Sigmoid colon (tissue), 7 donors: Measurements from ENCODE around the gene DSTN. TPM values are rescaled to one million over a fixed set of nuclear protein-coding genes. Genes with fewer than 3 reads are reported as not detected.

Experiments
- DNase-seq: peaks from one replicate; pipeline ENCODE4 v3.0.0-alpha.2; 2019
- H3K27ac ChIP-seq, 4 donors: fragments of 200-600 bp; sonication (generic); one replicate each; pipeline ENCODE4 v1.5.1; 2016 to 2019; ENCODE audit warnings: mild to moderate bottlenecking in 1 of 4
- H3K27me3 ChIP-seq, 3 donors: fragments of 200-600 bp; sonication (generic); one replicate each; pipeline ENCODE4 v1.5.1; 2019; ENCODE audit warnings: mild to moderate bottlenecking in 1 of 3
- H3K36me3 ChIP-seq, 4 donors: fragments of 200-600 bp; sonication (generic); one replicate each; pipeline ENCODE4 v1.5.1; 2016 to 2019
- H3K4me1 ChIP-seq, 4 donors: fragments of 200-600 bp; sonication (generic); one replicate each; pipeline ENCODE4 v1.5.1; 2017 to 2019
- H3K4me3 ChIP-seq, 4 donors: fragments of 200-600 bp; sonication (generic); one replicate each; pipeline ENCODE4 v1.5.1; 2017 to 2019; ENCODE audit warnings: mild to moderate bottlenecking in 2 of 4, moderate library complexity in 1 of 4
- H3K9me3 ChIP-seq, 4 donors: fragments of 200-600 bp in 3 of 4; sonication (generic) in 3 of 4; one replicate each; pipeline versions ENCODE4 v1.5.1 to v1.6.1; 2013 to 2019
- CTCF ChIP-seq, 4 experiments: fragments of 450-650 bp in 3 of 4; fragments of 200-600 bp in 1 of 4; IDR thresholded peaks; one replicate each; pipeline ENCODE4 v1.5.1; 2016 to 2019; ENCODE audit warnings: antibody characterized with exemption in 4 of 4, mild to moderate bottlenecking in 3 of 4, moderate library complexity in 2 of 4
- EP300 ChIP-seq, 4 donors: sonication (generic); formaldehyde crosslinking; IDR thresholded peaks; one replicate each; pipeline ENCODE4 v1.6.1; 2017; ENCODE audit warnings: antibody characterized with exemption in 4 of 4
- POLR2A ChIP-seq, 2 donors: fragments of 450-650 bp; IDR thresholded peaks; one replicate each; pipeline ENCODE4 v1.6.1; 2016; ENCODE audit warnings: antibody characterized with exemption in 2 of 2, mild to moderate bottlenecking in 2 of 2, moderate library complexity in 2 of 2
- POLR2AphosphoS5 ChIP-seq, 4 donors: sonication (generic); formaldehyde crosslinking; IDR thresholded peaks; one replicate each; pipeline ENCODE4 v1.6.1; 2017; ENCODE audit warnings: antibody characterized with exemption in 4 of 4
- WGBS, 2 donors: extraction: QIAGEN DNeasy Blood & Tissue Kit; methylation state at CpG; one replicate each; pipeline ENCODE4 v1.1.7; 2013; 5-methylcytosine and 5-hydroxymethylcytosine counted together
- intact Hi-C: fragments of 100-400 bp; cut with DNase I; formaldehyde crosslinking; loops from one replicate; pipeline ENCODE4 v1.15.1; 2023
- polyA plus RNA-seq, 3 donors: library from polyadenylated mRNA; stranded (reverse); fragments of 200-250 nt; gene quantifications; one replicate each; pipeline ENCODE4 v1.2.3, GENCODE V29; 2013
- total RNA-seq, 4 donors: library from RNA; depleted of rRNA; stranded (reverse); fragments of >200 nt; gene quantifications; one replicate each; pipeline ENCODE4 v1.1.0, GENCODE V29; 2016
- donor health status: healthy with polysubstance abuse.
- donor health status: Bipolar disorder and iron deficiency.
- donor health status: healthy.

Gene DSTN
- total and polyA plus RNA-seq, 7 donors: 429 to 2,237 (median 1,872) TPM

DNA sequence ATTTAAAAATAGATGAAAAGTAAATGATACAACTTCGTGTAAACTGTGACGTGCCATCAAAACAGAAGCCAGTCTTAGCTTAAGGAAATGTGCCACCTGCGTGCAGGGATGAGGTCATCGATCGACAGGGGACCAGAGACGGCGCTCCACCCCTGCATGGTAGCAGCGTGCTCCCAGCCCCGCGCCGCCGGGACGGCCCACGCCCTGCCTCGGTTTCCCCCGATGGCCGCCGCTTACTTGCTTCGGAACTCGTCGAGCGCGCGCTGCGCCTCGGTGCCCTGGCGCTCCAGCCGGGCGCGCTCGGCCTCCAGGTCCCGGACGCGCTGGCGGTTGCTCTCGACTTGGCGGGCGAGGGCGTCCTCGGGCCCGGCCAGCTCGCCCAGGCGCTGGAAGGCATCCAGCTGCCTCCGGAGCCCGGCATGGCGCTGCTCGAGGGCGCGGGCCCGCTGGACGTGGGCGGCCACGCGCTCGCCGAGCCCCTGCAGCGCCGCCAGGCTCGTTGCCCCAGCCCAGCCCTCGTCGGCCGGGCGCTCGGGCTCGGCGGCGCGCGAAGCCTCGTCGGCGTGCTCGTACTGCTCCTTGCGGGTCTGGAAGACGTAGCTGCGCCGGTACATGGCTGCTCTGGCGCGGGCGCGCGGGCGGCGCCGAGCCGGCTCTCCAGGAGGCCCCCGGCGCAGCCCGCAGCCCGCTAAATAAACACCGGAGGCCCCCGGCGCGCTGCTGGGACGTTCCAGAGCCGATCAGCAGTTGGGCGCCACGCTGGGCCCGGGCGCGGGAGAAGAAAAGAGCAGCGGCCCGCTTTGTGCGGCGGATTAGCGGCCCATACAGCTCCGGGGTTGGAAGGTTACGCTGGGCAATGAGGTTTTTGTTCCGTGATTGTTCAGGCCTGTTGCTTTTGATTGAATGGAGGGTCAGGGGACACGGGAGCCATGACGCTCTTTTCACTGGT is 38.9 kb upstream of the DSTN start, which contains the start of gene BFSP1:
BFSP1 (minus strand) TSS at position 664 of the 949 bp plus-strand sequence; CDS start at position 614, 50 bp downstream.
- peak within 1 kb of the TSS; percentile 37 to 66 (median 62) for H3K4me3 ChIP-seq
- H3K4me1 ChIP-seq: peaks cover 0 to 24% (median 13%) of the 10 kb centered on the region in 4 donors
- H3K36me3 ChIP-seq: no peaks in the 10 kb centered on the region
- no peaks in the 10 kb centered on the region for H3K9me3 ChIP-seq
- peak within 1 kb of the TSS; percentile 77 to 92 (median 86) for H3K27ac ChIP-seq
- H3K27me3 ChIP-seq: no peaks in the 10 kb centered on the region
- TF ChIP-seq POLR2AphosphoS5 (IDR thresholded peaks at IDR 0.05): peak in 1 of 4 donors; percentile 28
- no peak for TF ChIP-seq CTCF (IDR thresholded peaks at IDR 0.05)
- TF ChIP-seq EP300 (IDR thresholded peaks at IDR 0.05): no peak
- DNase-seq: no peak
- intact Hi-C loops: loop anchor here (2.0 to 5.0 kb wide), 3 partner anchors 26 to 436 kb away; partner anchors contain the start of genes MGME1 and SNX5
- WGBS, 2 donors: 1% methylated on average over 111 of the region's 111 CpGs

GRCh38 chr20:17531665-17532025 is 38.2 kb upstream of the DSTN start:
- no peaks in the 10 kb centered on the region for H3K36me3 ChIP-seq
- peak overlapping the region; percentile 37 to 66 (median 62) for H3K4me3 ChIP-seq
- H3K9me3 ChIP-seq: no peaks in the 10 kb centered on the region
- peak overlapping the region; percentile 77 to 92 (median 86) for H3K27ac ChIP-seq
- intact Hi-C loops: loop anchor here (2.0 to 5.0 kb wide), 3 partner anchors 27 to 436 kb away; partner anchors contain the start of genes MGME1 and SNX5
- DNase-seq: no peak
- peaks cover 0 to 24% (median 13%) of the 10 kb centered on the region in 4 donors for H3K4me1 ChIP-seq
- H3K27me3 ChIP-seq: no peaks in the 10 kb centered on the region
- 50 to 68% methylated on average over 5 of the region's 5 CpGs for WGBS, 2 donors
- TF ChIP-seq POLR2AphosphoS5 (IDR thresholded peaks at IDR 0.05) (no peak), CTCF (IDR thresholded peaks at IDR 0.05) (no peak)

DNA sequence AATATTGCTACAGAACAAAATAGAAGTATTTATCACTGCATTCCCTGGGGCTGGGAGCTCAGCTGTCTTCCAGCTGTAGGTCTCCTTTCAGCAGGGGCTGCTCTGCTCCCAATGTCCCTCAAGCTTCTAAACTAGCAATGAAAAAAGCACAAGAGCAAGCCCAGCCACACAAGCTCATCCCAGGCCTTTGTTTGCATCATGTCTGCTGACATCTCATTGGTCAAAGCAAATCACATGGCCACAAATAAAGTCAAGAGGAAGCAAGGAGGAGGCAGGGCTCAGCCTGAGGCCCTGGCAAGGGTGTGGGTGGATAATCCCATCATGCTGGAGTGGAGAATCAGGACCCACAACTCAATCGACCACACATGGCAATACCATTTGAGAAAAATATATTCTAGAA is 36.5 kb upstream of the DSTN start:
- TF ChIP-seq CTCF (IDR thresholded peaks at IDR 0.05): no peak
- no peak for TF ChIP-seq POLR2A (IDR thresholded peaks at IDR 0.05)
- no peak for TF ChIP-seq EP300 (IDR thresholded peaks at IDR 0.05)
- TF ChIP-seq POLR2AphosphoS5 (IDR thresholded peaks at IDR 0.05): no peak
- no peak for DNase-seq
- Histone ChIP-seq H3K9me3 (no peaks in the 10 kb centered on the region), H3K27ac (no peak overlapping the region), H3K27me3 (no peaks in the 10 kb centered on the region), H3K36me3 (no peaks in the 10 kb centered on the region), H3K4me3 (no peak overlapping the region), H3K4me1 (peaks cover 0 to 41% (median 29%) of the 10 kb centered on the region in 4 donors)
- intact Hi-C loops: loop anchor here (5.0 kb wide), 1 partner anchor 434 kb away; the partner anchor contains the start of genes MGME1 and SNX5
- WGBS, 2 donors: 18 to 42% methylated on average over 1 of the region's 1 CpG

- no peak overlapping the region for H3K27ac ChIP-seq
- no peaks in the 10 kb centered on the region for H3K36me3 ChIP-seq
- no peak for DNase-seq
- intact Hi-C loops: loop anchor here (5.0 kb wide), 1 partner anchor 433 kb away; the partner anchor contains the start of genes MGME1 and SNX5
- no peaks in the 10 kb centered on the region for H3K27me3 ChIP-seq
- no peaks in the 10 kb centered on the region for H3K9me3 ChIP-seq
- TF ChIP-seq EP300 (IDR thresholded peaks at IDR 0.05) (no peak), POLR2A (IDR thresholded peaks at IDR 0.05) (no peak), CTCF (IDR thresholded peaks at IDR 0.05) (no peak), POLR2AphosphoS5 (IDR thresholded peaks at IDR 0.05) (no peak)
- WGBS, 2 donors: 86 to 87% methylated on average over 3 of the region's 3 CpGs
- peaks cover 0 to 46% (median 35%) of the 10 kb centered on the region in 4 donors for H3K4me1 ChIP-seq
- no peak overlapping the region for H3K4me3 ChIP-seq
These were observed 35.8 kb upstream of the DSTN start for GRCh38 chr20:17534077-17534476.
